Measurements from ENCODE around the gene ELOVL5. TPM values are rescaled to one million over a fixed set of nuclear protein-coding genes. Genes with fewer than 3 reads are reported as not detected.

Gene ELOVL5
- total and polyA plus RNA-seq, 4 donors: 22.1 to 77.8 (median 57.8) TPM

DNA sequence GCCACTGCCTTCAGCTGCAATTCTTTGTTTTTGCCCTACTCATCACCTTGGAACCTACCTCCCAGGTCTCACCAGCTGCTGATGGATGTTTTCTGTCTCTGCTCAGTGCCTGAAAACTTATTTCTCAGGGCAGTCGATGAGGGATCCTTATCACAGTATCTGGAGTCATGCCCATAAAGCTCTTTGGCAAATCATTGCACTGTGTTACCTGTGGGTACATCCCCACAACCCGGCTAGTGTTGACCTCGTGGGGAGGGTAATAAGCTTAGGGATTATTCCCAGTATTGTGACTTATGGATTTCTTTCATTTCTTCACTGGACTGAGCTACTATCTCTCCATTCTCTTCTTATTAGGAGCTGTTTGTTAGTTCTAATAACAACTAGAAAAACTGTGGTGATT lies 91.7 kb downstream of the ELOVL5 start:
- Histone ChIP-seq H3K36me3 (ENCODE audit: control insufficient read depth in 4 of 4, insufficient read depth in 3 of 4, low read depth in 1 of 4, low read length in 3 of 4) (peaks cover 3 to 13% (median 6%) of the 10 kb centered on the region in 4 donors), H3K4me3 (ENCODE audit: low read depth in 1 of 3, low read length in 3 of 3) (no peak overlapping the region), H3K9ac (ENCODE audit: low read depth in 1 of 2, low read length in 2 of 2) (no peak overlapping the region), H3K4me1 (ENCODE audit: control insufficient read depth in 4 of 4, insufficient read depth in 4 of 4, low read length in 3 of 4) (peaks cover 0 to 6% (median 0%) of the 10 kb centered on the region in 4 donors), H3K27me3 (ENCODE audit: control insufficient read depth in 4 of 4, insufficient read depth in 4 of 4, low read length in 3 of 4) (no peaks in the 10 kb centered on the region), H3K27ac (ENCODE audit: low read depth in 1 of 2, low read length in 2 of 2) (no peak overlapping the region), H3K9me3 (ENCODE audit: control insufficient read depth in 4 of 4, low read length in 3 of 4) (no peaks in the 10 kb centered on the region)
- 31% methylated on average over 3 of the region's 3 CpGs for WGBS
- no peak for DNase-seq (ENCODE audit: low spot score)
- no peak for TF ChIP-seq SP1 (IDR thresholded peaks at IDR 0.05)
- no peak for TF ChIP-seq FOXA1 (IDR thresholded peaks at IDR 0.05)
- no peak for TF ChIP-seq ZBTB33 (IDR thresholded peaks at IDR 0.05)
- no peak for TF ChIP-seq HNF4G (IDR thresholded peaks at IDR 0.05)
- TF ChIP-seq REST (IDR thresholded peaks at IDR 0.05): no peak
- no peak for TF ChIP-seq NR2F2 (IDR thresholded peaks at IDR 0.05)
- TF ChIP-seq TAF1 (conservative IDR thresholded peaks at IDR 0.05): no peak
- no peak for TF ChIP-seq RXRA (IDR thresholded peaks at IDR 0.05)
- TF ChIP-seq HNF4A (conservative IDR thresholded peaks at IDR 0.05): no peak
- no peak for TF ChIP-seq EGR1 (IDR thresholded peaks at IDR 0.05; ENCODE audit: low read depth in 2 of 2)
- no peak for TF ChIP-seq FOXA2 (IDR thresholded peaks at IDR 0.05)
- TF ChIP-seq, protein P1, sequence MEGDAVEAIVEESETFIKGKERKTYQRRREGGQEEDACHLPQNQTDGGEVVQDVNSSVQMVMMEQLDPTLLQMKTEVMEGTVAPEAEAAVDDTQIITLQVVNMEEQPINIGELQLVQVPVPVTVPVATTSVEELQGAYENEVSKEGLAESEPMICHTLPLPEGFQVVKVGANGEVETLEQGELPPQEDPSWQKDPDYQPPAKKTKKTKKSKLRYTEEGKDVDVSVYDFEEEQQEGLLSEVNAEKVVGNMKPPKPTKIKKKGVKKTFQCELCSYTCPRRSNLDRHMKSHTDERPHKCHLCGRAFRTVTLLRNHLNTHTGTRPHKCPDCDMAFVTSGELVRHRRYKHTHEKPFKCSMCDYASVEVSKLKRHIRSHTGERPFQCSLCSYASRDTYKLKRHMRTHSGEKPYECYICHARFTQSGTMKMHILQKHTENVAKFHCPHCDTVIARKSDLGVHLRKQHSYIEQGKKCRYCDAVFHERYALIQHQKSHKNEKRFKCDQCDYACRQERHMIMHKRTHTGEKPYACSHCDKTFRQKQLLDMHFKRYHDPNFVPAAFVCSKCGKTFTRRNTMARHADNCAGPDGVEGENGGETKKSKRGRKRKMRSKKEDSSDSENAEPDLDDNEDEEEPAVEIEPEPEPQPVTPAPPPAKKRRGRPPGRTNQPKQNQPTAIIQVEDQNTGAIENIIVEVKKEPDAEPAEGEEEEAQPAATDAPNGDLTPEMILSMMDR (IDR thresholded peaks at IDR 0.05; ENCODE audit: low read depth, low read length, missing input control): no peak
- TF ChIP-seq YY1 (IDR thresholded peaks at IDR 0.05): no peak
- TF ChIP-seq GABPA (IDR thresholded peaks at IDR 0.05 in 1 of 2, conservative IDR thresholded peaks at IDR 0.05 in 1 of 2): no peak
- TF ChIP-seq RAD21 (IDR thresholded peaks at IDR 0.05): no peak
- TF ChIP-seq, protein P2, sequence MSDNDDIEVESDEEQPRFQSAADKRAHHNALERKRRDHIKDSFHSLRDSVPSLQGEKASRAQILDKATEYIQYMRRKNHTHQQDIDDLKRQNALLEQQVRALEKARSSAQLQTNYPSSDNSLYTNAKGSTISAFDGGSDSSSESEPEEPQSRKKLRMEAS (IDR thresholded peaks at IDR 0.05): no peak

DNA sequence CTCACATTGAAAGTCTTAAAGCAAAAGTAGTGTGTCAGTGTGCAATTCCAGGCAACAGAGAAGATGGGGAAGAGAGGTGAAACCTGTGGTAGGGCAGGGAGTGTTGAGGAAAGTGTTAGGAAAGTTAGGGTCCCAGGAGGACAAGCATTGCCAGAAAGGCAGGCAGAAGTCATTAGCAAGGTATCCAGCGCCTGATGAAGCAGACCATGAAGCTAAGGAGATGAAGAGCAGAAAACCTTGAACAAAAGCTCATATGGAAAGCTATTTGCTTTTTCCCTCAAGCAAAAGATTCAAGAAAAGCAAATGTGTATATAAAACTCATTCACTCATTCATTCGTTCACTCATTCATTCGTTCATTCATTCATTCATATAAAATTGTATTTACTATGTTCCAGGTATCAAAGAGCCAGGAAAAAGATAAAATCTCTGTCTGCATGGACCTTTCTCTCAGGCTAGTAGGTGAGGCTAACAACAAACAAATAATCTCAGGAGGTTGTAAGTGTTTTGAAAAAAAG lies 96.5 kb downstream of the ELOVL5 start:
- 67% methylated on average over 3 of the region's 3 CpGs for WGBS
- H3K27ac ChIP-seq (ENCODE audit: low read depth in 1 of 2, low read length in 2 of 2): no peak overlapping the region
- TF ChIP-seq ZBTB33 (IDR thresholded peaks at IDR 0.05) (no peak), RAD21 (IDR thresholded peaks at IDR 0.05) (no peak), GABPA (IDR thresholded peaks at IDR 0.05 in 1 of 2, conservative IDR thresholded peaks at IDR 0.05 in 1 of 2) (no peak), TAF1 (conservative IDR thresholded peaks at IDR 0.05) (no peak), HNF4A (conservative IDR thresholded peaks at IDR 0.05) (no peak), JUND (IDR thresholded peaks at IDR 0.05) (no peak), FOXA2 (IDR thresholded peaks at IDR 0.05) (no peak), YY1 (IDR thresholded peaks at IDR 0.05) (no peak), HNF4G (IDR thresholded peaks at IDR 0.05) (no peak), ATF3 (IDR thresholded peaks at IDR 0.05) (no peak)
- TF ChIP-seq, protein P2 (IDR thresholded peaks at IDR 0.05): no peak
- TF ChIP-seq, protein P1 (IDR thresholded peaks at IDR 0.05; ENCODE audit: low read depth, low read length, missing input control): no peak

More for the DNA sequence above, 96.5 kb downstream of the ELOVL5 start:
- H3K9me3 ChIP-seq (ENCODE audit: control insufficient read depth in 4 of 4, low read length in 3 of 4): no peaks in the 10 kb centered on the region
- no peaks in the 10 kb centered on the region for H3K36me3 ChIP-seq (ENCODE audit: control insufficient read depth in 4 of 4, insufficient read depth in 3 of 4, low read depth in 1 of 4, low read length in 3 of 4)
- no peak overlapping the region for H3K4me3 ChIP-seq (ENCODE audit: low read depth in 1 of 3, low read length in 3 of 3)
- peaks cover 3 to 20% (median 7%) of the 10 kb centered on the region in 4 donors for H3K4me1 ChIP-seq (ENCODE audit: control insufficient read depth in 4 of 4, insufficient read depth in 4 of 4, low read length in 3 of 4)
- no peak for DNase-seq (ENCODE audit: low spot score)
- no peaks in the 10 kb centered on the region for H3K27me3 ChIP-seq (ENCODE audit: control insufficient read depth in 4 of 4, insufficient read depth in 4 of 4, low read length in 3 of 4)
- H3K9ac ChIP-seq (ENCODE audit: low read depth in 1 of 2, low read length in 2 of 2): no peak overlapping the region
